ENCODE measurements around the gene SCLT1. TPM values are rescaled to one million over a fixed set of nuclear protein-coding genes. Genes with fewer than 3 reads are reported as not detected.

Gene SCLT1
- total RNA-seq, 2 donors from 2014 or later, result 6.9 to 8.9 TPM

DNA sequence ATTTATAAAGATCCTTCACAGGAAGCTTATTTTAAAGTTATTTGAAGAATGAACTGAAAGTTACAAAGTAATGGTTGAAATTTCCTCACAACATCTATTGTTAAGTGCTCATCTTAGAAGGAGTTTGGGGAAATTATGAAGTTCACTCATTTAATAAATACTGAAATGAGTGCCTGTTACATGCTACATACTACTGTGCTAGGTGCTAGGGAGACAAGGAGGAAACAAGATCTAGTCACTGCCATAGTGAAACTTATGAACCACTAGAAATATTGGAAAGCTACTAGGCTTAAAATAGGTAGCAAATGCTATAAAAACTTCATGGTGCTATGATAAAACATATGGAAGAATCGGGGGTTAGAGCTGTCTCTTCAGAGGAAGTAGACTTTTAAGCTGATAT lies 186.8 kb downstream of the SCLT1 start:
- TF ChIP-seq, protein P1, sequence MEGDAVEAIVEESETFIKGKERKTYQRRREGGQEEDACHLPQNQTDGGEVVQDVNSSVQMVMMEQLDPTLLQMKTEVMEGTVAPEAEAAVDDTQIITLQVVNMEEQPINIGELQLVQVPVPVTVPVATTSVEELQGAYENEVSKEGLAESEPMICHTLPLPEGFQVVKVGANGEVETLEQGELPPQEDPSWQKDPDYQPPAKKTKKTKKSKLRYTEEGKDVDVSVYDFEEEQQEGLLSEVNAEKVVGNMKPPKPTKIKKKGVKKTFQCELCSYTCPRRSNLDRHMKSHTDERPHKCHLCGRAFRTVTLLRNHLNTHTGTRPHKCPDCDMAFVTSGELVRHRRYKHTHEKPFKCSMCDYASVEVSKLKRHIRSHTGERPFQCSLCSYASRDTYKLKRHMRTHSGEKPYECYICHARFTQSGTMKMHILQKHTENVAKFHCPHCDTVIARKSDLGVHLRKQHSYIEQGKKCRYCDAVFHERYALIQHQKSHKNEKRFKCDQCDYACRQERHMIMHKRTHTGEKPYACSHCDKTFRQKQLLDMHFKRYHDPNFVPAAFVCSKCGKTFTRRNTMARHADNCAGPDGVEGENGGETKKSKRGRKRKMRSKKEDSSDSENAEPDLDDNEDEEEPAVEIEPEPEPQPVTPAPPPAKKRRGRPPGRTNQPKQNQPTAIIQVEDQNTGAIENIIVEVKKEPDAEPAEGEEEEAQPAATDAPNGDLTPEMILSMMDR (IDR thresholded peaks at IDR 0.05), result no peak
- no peaks in the 10 kb centered on the region for H3K9me3 ChIP-seq
- no peaks in the 10 kb centered on the region for H3K27me3 ChIP-seq
- H3K36me3 ChIP-seq, result no peaks in the 10 kb centered on the region
- no peak for DNase-seq (ENCODE audit: low spot score)
- no peak overlapping the region for H3K27ac ChIP-seq
- H3K4me3 ChIP-seq, result no peak overlapping the region
- no peaks in the 10 kb centered on the region for H3K4me1 ChIP-seq

DNA sequence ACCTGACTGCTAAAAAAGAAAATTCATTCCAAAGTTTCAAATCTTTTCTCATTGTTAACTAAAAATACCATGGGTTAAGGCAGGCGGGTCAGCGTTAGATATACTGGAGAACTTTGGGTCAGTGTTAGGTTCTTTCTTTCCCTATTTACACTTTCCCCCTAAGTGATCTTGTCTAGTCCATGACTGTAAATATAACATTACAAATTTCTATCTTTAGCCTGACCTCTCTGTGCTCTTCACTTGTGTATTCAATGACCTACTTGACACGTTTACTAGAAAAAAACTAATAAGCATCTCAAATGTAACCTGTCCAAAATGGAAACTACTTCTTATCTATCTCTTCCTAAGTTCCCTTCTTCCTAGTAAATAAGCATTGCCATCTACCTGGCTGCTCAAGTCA lies 188.5 kb downstream of the SCLT1 start:
- no peak for DNase-seq (ENCODE audit: low spot score)
- Histone ChIP-seq H3K4me3 (no peak overlapping the region), H3K27ac (no peak overlapping the region), H3K36me3 (no peaks in the 10 kb centered on the region), H3K9me3 (no peaks in the 10 kb centered on the region), H3K27me3 (no peaks in the 10 kb centered on the region), H3K4me1 (no peaks in the 10 kb centered on the region)
- TF ChIP-seq, protein P1 (IDR thresholded peaks at IDR 0.05), result no peak

GRCh38 chr4:128880662-128881061 lies 212.7 kb downstream of the SCLT1 start:
- DNase-seq (ENCODE audit: low spot score), result no peak
- Histone ChIP-seq H3K36me3 (no peaks in the 10 kb centered on the region), H3K27ac (no peak overlapping the region), H3K9me3 (no peaks in the 10 kb centered on the region), H3K4me1 (no peaks in the 10 kb centered on the region), H3K4me3 (no peak overlapping the region), H3K27me3 (no peaks in the 10 kb centered on the region)
- TF ChIP-seq, protein P1 (IDR thresholded peaks at IDR 0.05), result no peak

DNA sequence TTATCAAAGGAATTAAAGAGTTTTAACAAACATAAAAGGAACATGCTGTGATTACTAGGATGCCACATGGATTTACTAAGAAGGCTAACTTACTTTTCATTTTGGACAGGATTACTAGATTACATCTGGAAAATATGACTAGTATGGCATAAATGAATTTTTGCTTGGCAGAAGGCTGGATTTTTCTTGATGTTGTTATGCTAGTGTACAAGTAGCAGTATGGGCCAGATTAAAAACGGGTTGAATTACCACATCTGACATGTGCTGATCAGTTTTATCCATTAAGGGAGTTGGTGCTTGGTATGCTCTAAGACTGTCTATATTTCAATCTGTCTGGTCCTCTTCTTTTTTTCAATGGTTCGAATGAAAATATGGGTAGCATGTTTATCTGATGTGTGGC lies 213.4 kb downstream of the SCLT1 start:
- Histone ChIP-seq H3K27ac (no peak overlapping the region), H3K4me3 (no peak overlapping the region), H3K27me3 (no peaks in the 10 kb centered on the region), H3K4me1 (no peaks in the 10 kb centered on the region), H3K36me3 (no peaks in the 10 kb centered on the region), H3K9me3 (no peaks in the 10 kb centered on the region)
- TF ChIP-seq, protein P1 (IDR thresholded peaks at IDR 0.05), result no peak
- no peak for DNase-seq (ENCODE audit: low spot score)

GRCh38 chr4:128879283-128879682 lies 214.1 kb downstream of the SCLT1 start:
- no peaks in the 10 kb centered on the region for H3K27me3 ChIP-seq
- TF ChIP-seq, protein P1 (IDR thresholded peaks at IDR 0.05), result no peak

DNA sequence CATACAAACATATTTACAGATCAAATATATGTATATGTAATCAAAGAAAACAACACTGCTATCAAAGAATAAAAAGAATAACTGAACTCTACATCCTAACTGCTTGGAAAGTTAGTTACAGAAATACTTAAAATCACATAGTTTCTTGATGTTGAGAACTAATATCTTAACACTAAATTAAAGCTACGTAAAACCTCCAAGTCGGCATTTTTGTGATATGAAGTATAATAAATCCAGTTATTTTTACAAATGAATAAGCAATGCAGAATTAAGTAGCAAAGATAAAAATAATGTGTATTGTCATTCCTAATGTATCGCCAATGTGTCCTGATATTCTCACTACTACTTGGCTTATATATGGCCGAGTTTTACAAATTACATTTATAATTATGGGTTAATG lies 215.4 kb downstream of the SCLT1 start:
- TF ChIP-seq, protein P1 (IDR thresholded peaks at IDR 0.05), result no peak
- Histone ChIP-seq H3K9me3 (no peaks in the 10 kb centered on the region), H3K4me3 (no peak overlapping the region), H3K4me1 (no peaks in the 10 kb centered on the region), H3K36me3 (no peaks in the 10 kb centered on the region), H3K27ac (no peak overlapping the region), H3K27me3 (no peaks in the 10 kb centered on the region)
- DNase-seq (ENCODE audit: low spot score), result no peak

More at GRCh38 chr4:128879283-128879682, 214.1 kb downstream of the SCLT1 start:
- no peak overlapping the region for H3K4me3 ChIP-seq
- H3K27ac ChIP-seq, result no peak overlapping the region
- no peaks in the 10 kb centered on the region for H3K4me1 ChIP-seq
- H3K36me3 ChIP-seq, result no peaks in the 10 kb centered on the region
- no peaks in the 10 kb centered on the region for H3K9me3 ChIP-seq
- no peak for DNase-seq (ENCODE audit: low spot score)

Data from right atrium auricular region (tissue), 2 donors.